Measurements from ENCODE around the gene C11orf68.

C11orf68 gene

DNA sequence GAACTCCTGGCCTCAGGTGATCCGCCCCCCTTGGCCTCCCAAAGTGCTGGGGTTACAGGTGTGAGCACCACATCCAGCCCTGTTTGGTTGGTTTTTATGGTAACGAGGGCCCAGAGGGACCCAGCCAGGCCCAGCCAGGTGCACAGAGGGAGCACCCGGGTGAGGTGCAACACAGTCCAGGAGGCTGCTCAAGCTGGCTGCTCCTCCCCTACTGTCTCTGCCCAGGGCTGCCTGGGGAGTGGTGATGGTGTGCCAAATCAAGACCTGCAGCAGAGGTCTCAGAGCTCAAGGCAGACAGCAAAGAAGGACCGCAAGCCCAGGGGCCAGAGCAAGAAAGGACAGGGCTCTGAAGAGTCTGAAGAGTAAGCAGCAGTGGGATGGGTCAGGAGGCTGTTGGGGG lies 27.8 kb upstream of the C11orf68 start:
- Histone ChIP-seq H3K9ac (ENCODE audit: insufficient read length) (no peak overlapping the region), H3K9me3 (ENCODE audit: low read depth, low read length) (no peaks in the 10 kb centered on the region), H3K36me3 (ENCODE audit: insufficient read depth, low read length) (no peaks in the 10 kb centered on the region), H3K27ac (no peak overlapping the region), H3K4me3 (no peak overlapping the region)
- no peak for DNase-seq (ENCODE audit: low read depth, low spot score)
- no peak for TF ChIP-seq FOXP2 (optimal IDR thresholded peaks at IDR 0.05; ENCODE audit: control extremely low read depth, extremely low read length, insufficient read depth)
- TF ChIP-seq EZH2 (IDR thresholded peaks at IDR 0.05): no peak
- TF ChIP-seq POLR2AphosphoS5 (IDR thresholded peaks at IDR 0.05; ENCODE audit: borderline replicate concordance, low read depth, low read length): no peak

DNA sequence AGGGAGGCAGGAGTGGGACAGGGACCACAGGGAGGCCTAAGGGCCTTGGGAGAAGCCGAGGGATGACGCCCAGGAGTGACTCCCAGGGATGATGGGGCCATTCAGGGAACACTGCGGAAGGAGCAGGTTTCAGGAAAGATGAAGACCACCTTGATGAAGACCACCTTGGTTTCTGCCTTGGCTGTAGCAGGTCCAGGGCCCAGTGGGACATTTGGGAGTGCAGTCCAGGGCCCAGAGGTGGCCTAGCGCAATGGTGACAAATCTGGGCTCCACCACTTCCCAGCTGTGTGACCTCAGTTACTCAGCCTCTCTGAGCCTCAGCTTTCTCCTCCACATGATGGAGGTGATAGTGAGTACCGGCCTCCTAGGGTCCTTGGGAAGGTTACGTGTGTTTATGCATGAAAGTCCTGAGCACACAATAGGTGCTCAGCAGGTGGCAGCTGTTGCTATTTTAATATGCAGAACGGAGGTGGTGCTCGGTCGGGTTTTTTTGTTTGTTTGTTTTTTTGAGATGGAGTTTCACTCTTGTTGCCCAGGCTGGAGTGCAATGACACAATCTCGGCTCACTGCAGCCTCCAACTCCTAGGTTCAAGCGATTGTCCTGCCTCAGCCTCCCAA lies 27.2 kb upstream of the C11orf68 start:
- H3K9me3 ChIP-seq (ENCODE audit: low read depth, low read length): no peaks in the 10 kb centered on the region
- H3K36me3 ChIP-seq (ENCODE audit: insufficient read depth, low read length): no peaks in the 10 kb centered on the region
- no peak for DNase-seq (ENCODE audit: low read depth, low spot score)
- H3K9ac ChIP-seq (ENCODE audit: insufficient read length): no peak overlapping the region
- no peak overlapping the region for H3K27ac ChIP-seq
- H3K4me3 ChIP-seq: no peak overlapping the region
- TF ChIP-seq EZH2 (IDR thresholded peaks at IDR 0.05) (no peak), POLR2AphosphoS5 (IDR thresholded peaks at IDR 0.05; ENCODE audit: borderline replicate concordance, low read depth, low read length) (no peak), FOXP2 (optimal IDR thresholded peaks at IDR 0.05; ENCODE audit: control extremely low read depth, extremely low read length, insufficient read depth) (no peak)

GRCh38 chr11:65945430-65945911 lies 26.6 kb upstream of the C11orf68 start, which contains the start of gene TSGA10IP:
TSS of gene TSGA10IP (plus strand) at chr11:65945480. CDS start at chr11:65945676, 196 bp downstream.
- H3K36me3 ChIP-seq (ENCODE audit: insufficient read depth, low read length): no peaks in the 10 kb centered on the region
- no peak for DNase-seq (ENCODE audit: low read depth, low spot score)
- no peak within 1 kb of the TSS for H3K4me3 ChIP-seq
- TF ChIP-seq POLR2AphosphoS5 (IDR thresholded peaks at IDR 0.05; ENCODE audit: borderline replicate concordance, low read depth, low read length): no peak
- no peaks in the 10 kb centered on the region for H3K9me3 ChIP-seq (ENCODE audit: low read depth, low read length)
- no peak within 1 kb of the TSS for H3K27ac ChIP-seq
- H3K9ac ChIP-seq (ENCODE audit: insufficient read length): no peak within 1 kb of the TSS

- Histone ChIP-seq H3K4me3 (no peak overlapping the region), H3K27ac (no peak overlapping the region), H3K9ac (ENCODE audit: insufficient read length) (no peak overlapping the region), H3K36me3 (ENCODE audit: insufficient read depth, low read length) (no peaks in the 10 kb centered on the region), H3K9me3 (ENCODE audit: low read depth, low read length) (no peaks in the 10 kb centered on the region)
- no peak for DNase-seq (ENCODE audit: low read depth, low spot score)
- TF ChIP-seq EZH2 (IDR thresholded peaks at IDR 0.05): no peak
- TF ChIP-seq FOXP2 (optimal IDR thresholded peaks at IDR 0.05; ENCODE audit: control extremely low read depth, extremely low read length, insufficient read depth): no peak
- no peak for TF ChIP-seq POLR2AphosphoS5 (IDR thresholded peaks at IDR 0.05; ENCODE audit: borderline replicate concordance, low read depth, low read length)
Measured at GRCh38 chr11:65944767-65945166, 25.9 kb upstream of the C11orf68 start.

DNA sequence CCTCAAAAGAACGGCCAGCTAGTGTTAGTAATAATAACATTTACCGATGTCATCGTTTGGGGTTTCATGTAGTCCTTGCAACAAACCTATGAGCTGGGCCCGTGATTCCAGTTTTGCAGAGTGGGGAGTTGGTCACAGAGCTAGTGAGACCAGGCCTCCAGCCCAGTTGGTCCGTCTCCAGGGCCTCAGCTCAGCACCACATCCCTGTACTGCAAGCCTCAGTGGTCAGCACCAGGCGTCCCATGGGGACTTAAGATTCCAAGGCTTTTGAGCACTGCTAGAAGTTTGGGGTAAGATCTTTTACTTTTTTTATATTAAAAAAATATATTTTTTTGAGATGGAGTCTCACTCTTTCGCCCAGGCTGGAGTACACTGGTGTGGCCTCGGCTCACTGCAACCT lies 25.3 kb upstream of the C11orf68 start:
- no peaks in the 10 kb centered on the region for H3K9me3 ChIP-seq (ENCODE audit: low read depth, low read length)
- DNase-seq (ENCODE audit: low read depth, low spot score): no peak
- no peaks in the 10 kb centered on the region for H3K36me3 ChIP-seq (ENCODE audit: insufficient read depth, low read length)
- no peak overlapping the region for H3K27ac ChIP-seq
- no peak for TF ChIP-seq POLR2AphosphoS5 (IDR thresholded peaks at IDR 0.05; ENCODE audit: borderline replicate concordance, low read depth, low read length)
- no peak for TF ChIP-seq EZH2 (IDR thresholded peaks at IDR 0.05)
- no peak for TF ChIP-seq FOXP2 (optimal IDR thresholded peaks at IDR 0.05; ENCODE audit: control extremely low read depth, extremely low read length, insufficient read depth)
- no peak overlapping the region for H3K4me3 ChIP-seq
- no peak overlapping the region for H3K9ac ChIP-seq (ENCODE audit: insufficient read length)

DNA sequence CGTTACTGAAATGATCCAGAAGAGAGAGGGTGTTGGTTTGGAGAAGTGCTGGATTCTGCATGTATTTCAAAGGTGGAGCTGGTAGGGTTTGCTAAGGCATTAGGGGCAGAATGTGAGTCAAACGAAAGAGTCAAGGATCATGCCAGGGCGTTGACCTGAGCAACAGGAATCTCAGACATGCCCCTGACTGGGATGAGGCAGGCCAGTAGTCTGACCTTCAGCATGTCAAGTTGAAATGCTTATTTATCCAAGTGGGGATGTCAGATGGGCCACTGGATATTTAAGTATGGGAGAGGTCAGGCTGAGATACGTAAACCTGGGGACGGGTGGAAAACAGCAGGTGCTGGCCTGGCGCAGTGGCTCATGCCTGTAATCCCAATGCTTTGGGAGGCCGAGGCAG lies 23.7 kb upstream of the C11orf68 start:
- TF ChIP-seq FOXP2 (optimal IDR thresholded peaks at IDR 0.05; ENCODE audit: control extremely low read depth, extremely low read length, insufficient read depth) (no peak), EZH2 (IDR thresholded peaks at IDR 0.05) (no peak), POLR2AphosphoS5 (IDR thresholded peaks at IDR 0.05; ENCODE audit: borderline replicate concordance, low read depth, low read length) (no peak)
- no peak overlapping the region for H3K9ac ChIP-seq (ENCODE audit: insufficient read length)
- H3K36me3 ChIP-seq (ENCODE audit: insufficient read depth, low read length): no peaks in the 10 kb centered on the region
- DNase-seq (ENCODE audit: low read depth, low spot score): no peak
- no peak overlapping the region for H3K27ac ChIP-seq
- H3K4me3 ChIP-seq: no peak overlapping the region
- H3K9me3 ChIP-seq (ENCODE audit: low read depth, low read length): no peaks in the 10 kb centered on the region

DNA sequence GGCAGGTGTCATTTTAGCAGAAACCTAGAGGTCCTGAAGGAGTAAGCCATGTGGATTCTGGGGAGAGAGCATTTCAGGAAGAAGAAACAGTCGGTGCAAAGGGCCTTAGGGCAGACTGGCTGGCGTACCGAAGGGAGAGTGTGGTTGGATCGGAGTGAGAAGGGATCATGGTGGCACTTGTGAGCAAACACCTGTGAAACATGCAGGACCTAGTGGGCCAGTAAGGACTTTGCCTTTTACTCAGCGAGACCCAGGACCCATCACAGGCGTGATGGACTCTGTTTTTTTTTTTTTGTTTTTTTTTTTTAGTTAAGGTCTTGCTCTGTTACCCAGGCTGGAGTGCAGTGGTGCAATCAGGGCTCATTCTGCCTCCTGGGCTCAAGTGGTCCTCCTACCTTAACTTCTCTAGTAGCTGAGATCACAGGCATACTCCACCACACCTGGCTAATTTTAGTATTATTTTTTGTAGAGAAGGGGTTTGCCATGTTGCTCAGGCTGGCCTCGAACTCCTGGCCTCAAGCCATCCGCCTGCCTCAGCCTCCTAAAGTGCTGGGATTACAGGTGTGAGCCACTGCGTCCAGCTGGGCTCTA lies 23.0 kb upstream of the C11orf68 start:
- Histone ChIP-seq H3K36me3 (ENCODE audit: insufficient read depth, low read length) (no peaks in the 10 kb centered on the region), H3K9ac (ENCODE audit: insufficient read length) (no peak overlapping the region)
- no peak for TF ChIP-seq FOXP2 (optimal IDR thresholded peaks at IDR 0.05; ENCODE audit: control extremely low read depth, extremely low read length, insufficient read depth)
- no peak for TF ChIP-seq EZH2 (IDR thresholded peaks at IDR 0.05)
- no peak for TF ChIP-seq POLR2AphosphoS5 (IDR thresholded peaks at IDR 0.05; ENCODE audit: borderline replicate concordance, low read depth, low read length)

DNA sequence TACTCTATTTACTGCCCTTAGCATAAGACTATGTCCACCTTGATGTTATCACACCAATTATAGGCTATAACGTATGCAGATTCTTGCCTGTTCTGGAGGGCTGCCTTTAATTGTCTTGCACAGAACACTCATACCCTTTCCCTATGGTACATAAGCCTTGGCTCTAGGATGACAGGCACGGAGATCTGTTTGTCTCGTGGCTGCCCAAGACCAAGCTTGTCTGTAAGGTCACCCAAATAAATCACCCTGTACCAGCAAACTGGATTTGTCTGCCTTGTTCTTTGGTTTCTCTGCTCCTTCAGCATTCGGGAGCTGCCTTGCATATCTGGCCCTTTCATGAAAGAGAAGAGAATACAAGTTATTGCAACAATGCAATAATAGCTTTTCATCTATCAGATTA lies 18.9 kb upstream of the C11orf68 start:
- Histone ChIP-seq H3K36me3 (ENCODE audit: insufficient read depth, low read length) (no peaks in the 10 kb centered on the region), H3K9ac (ENCODE audit: insufficient read length) (no peak overlapping the region), H3K4me3 (no peak overlapping the region), H3K27ac (no peak overlapping the region), H3K9me3 (ENCODE audit: low read depth, low read length) (no peaks in the 10 kb centered on the region)
- TF ChIP-seq POLR2AphosphoS5 (IDR thresholded peaks at IDR 0.05; ENCODE audit: borderline replicate concordance, low read depth, low read length): no peak
- no peak for TF ChIP-seq EZH2 (IDR thresholded peaks at IDR 0.05)
- TF ChIP-seq FOXP2 (optimal IDR thresholded peaks at IDR 0.05; ENCODE audit: control extremely low read depth, extremely low read length, insufficient read depth): no peak
- no peak for DNase-seq (ENCODE audit: low read depth, low spot score)

More for the DNA sequence above, 23.0 kb upstream of the C11orf68 start:
- H3K4me3 ChIP-seq: no peak overlapping the region
- no peak for DNase-seq (ENCODE audit: low read depth, low spot score)
- H3K27ac ChIP-seq: no peak overlapping the region
- no peaks in the 10 kb centered on the region for H3K9me3 ChIP-seq (ENCODE audit: low read depth, low read length)
